Naive B cell (primary cell): ENCODE measurements around the gene MPHOSPH9. TPM values are rescaled to one million over a fixed set of nuclear protein-coding genes. Genes with fewer than 3 reads are reported as not detected.
"Not testable (repeated sequence)": the region's sequence is repeated elsewhere in the genome, so short reads cannot be mapped to it uniquely, and the experiment has no call there.

ENCODE experiments used
- ATAC-seq, 2 donors: fragments of 150-1000 bp; cut with Tn5 transposase; 2 replicates each; pipeline ENCODE4 v1.10.0; 2021; ENCODE audit warnings: low read depth in 2 of 2, mild to moderate bottlenecking in 2 of 2, moderate library complexity in 2 of 2
- DNase-seq: peaks from one replicate; pipeline ENCODE4 v3.0.0; 2022
- H3K27ac Mint-ChIP-seq, 6 donors: one replicate each; pipeline ENCODE4 v1.8.0; 2020 to 2022; ENCODE audit warnings: mild to moderate bottlenecking in 6 of 6, mixed read lengths in 6 of 6, moderate library complexity in 5 of 6, inconsistent platforms in 2 of 6
- H3K27me3 Mint-ChIP-seq, 3 donors: one replicate each; pipeline ENCODE4 v1.8.0; 2021 to 2022; ENCODE audit warnings: mixed read lengths in 3 of 3, mild to moderate bottlenecking in 1 of 3
- H3K36me3 Mint-ChIP-seq, 2 donors: one replicate each; pipeline ENCODE4 v1.8.0; 2020 to 2022; ENCODE audit warnings: mixed read lengths in 2 of 2, inconsistent platforms in 1 of 2, mild to moderate bottlenecking in 1 of 2
- H3K4me1 Mint-ChIP-seq, 3 donors: one replicate each; pipeline ENCODE4 v1.8.0; 2020 to 2022; ENCODE audit warnings: mixed read lengths in 3 of 3, inconsistent platforms in 1 of 3, mild to moderate bottlenecking in 1 of 3, moderate library complexity in 1 of 3
- H3K4me3 Mint-ChIP-seq, 8 donors: one replicate each; pipeline ENCODE4 v1.8.0; 2020 to 2022; ENCODE audit warnings: mild to moderate bottlenecking in 8 of 8, mixed read lengths in 8 of 8, moderate library complexity in 8 of 8, inconsistent platforms in 2 of 8
- H3K9me3 Mint-ChIP-seq, 7 donors: one replicate each; pipeline ENCODE4 v1.8.0; 2020 to 2022; ENCODE audit warnings: mixed read lengths in 7 of 7, mild to moderate bottlenecking in 5 of 7, inconsistent platforms in 2 of 7, moderate library complexity in 1 of 7
- polyA plus RNA-seq, 6 donors: library from polyadenylated mRNA; unstranded; fragments of 300-500 nt; fragmentation: Illumina TruSeq; gene quantifications; one replicate each; pipeline ENCODE4 v1.2.3, GENCODE V29; 2021; ENCODE audit warnings: low read depth in 6 of 6

The MPHOSPH9 gene
- polyA plus RNA-seq, 6 donors from 2014 or later = 20.2 to 33.6 (median 28.6) TPM

- peaks cover 0 to 5% of the 10 kb centered on the region in 2 donors for H3K36me3 Mint-ChIP-seq
- ATAC-seq = no peak
- no peaks in the 10 kb centered on the region for H3K27me3 Mint-ChIP-seq
These were observed 1.0 kb downstream of the MPHOSPH9 start for GRCh38 chr12:123231931-123232330.

GRCh38 chr12:123229051-123229450, 3.9 kb downstream of the MPHOSPH9 start:
- Mint-ChIP-seq H3K27ac (peak overlapping the region in 1 of 6 donors; percentile 63), H3K4me3 (peak overlapping the region; percentile 19 to 82 (median 60)), H3K27me3 (no peaks in the 10 kb centered on the region), H3K36me3 (peaks cover 0 to 5% of the 10 kb centered on the region in 2 donors), H3K4me1 (peaks cover 27 to 48% (median 36%) of the 10 kb centered on the region in 3 donors), H3K9me3 (no peaks in the 10 kb centered on the region)
- ATAC-seq (no peak), DNase-seq (no peak)

More at GRCh38 chr12:123231931-123232330, 1.0 kb downstream of the MPHOSPH9 start:
- Mint-ChIP-seq H3K27ac (peak overlapping the region in 3 of 6 donors; percentile 96 to 99 (median 99)), H3K4me3 (peak overlapping the region; percentile 90 to 100 (median 100)), H3K9me3 (no peaks in the 10 kb centered on the region), H3K4me1 (peaks cover 32 to 62% (median 54%) of the 10 kb centered on the region in 3 donors)
- DNase-seq = no peak

GRCh38 chr12:123227581-123228258, 5.2 kb downstream of the MPHOSPH9 start:
- ATAC-seq = no peak
- no peaks in the 10 kb centered on the region for H3K27me3 Mint-ChIP-seq
- H3K27ac Mint-ChIP-seq = no peak overlapping the region
- no peak for DNase-seq
- H3K4me3 Mint-ChIP-seq = no peak overlapping the region
- no peaks in the 10 kb centered on the region for H3K36me3 Mint-ChIP-seq
- peaks cover 17 to 42% (median 25%) of the 10 kb centered on the region in 3 donors for H3K4me1 Mint-ChIP-seq
- no peaks in the 10 kb centered on the region for H3K9me3 Mint-ChIP-seq

- no peak overlapping the region for H3K4me3 Mint-ChIP-seq
- H3K9me3 Mint-ChIP-seq = no peaks in the 10 kb centered on the region
- peaks cover 5 to 26% (median 13%) of the 10 kb centered on the region in 3 donors for H3K4me1 Mint-ChIP-seq
- DNase-seq = no peak
- peaks cover 4 to 12% of the 10 kb centered on the region in 2 donors for H3K36me3 Mint-ChIP-seq
- no peaks in the 10 kb centered on the region for H3K27me3 Mint-ChIP-seq
- H3K27ac Mint-ChIP-seq = no peak overlapping the region
- no peak for ATAC-seq
These were observed 7.5 kb downstream of the MPHOSPH9 start for GRCh38 chr12:123225443-123225842.

- no peaks in the 10 kb centered on the region for H3K27me3 Mint-ChIP-seq
- DNase-seq (no peak), ATAC-seq (no peak)
- H3K4me1 Mint-ChIP-seq = peaks cover 0 to 14% (median 3%) of the 10 kb centered on the region in 3 donors
- peaks cover 4 to 12% of the 10 kb centered on the region in 2 donors for H3K36me3 Mint-ChIP-seq
- H3K4me3 Mint-ChIP-seq = no peak overlapping the region
- peak overlapping the region in 1 of 6 donors; percentile 60 for H3K27ac Mint-ChIP-seq
- H3K9me3 Mint-ChIP-seq = no peaks in the 10 kb centered on the region
These were observed 9.7 kb downstream of the MPHOSPH9 start for GRCh38 chr12:123223241-123223668.

- H3K4me1 Mint-ChIP-seq, DNase-seq, H3K9me3 Mint-ChIP-seq, ATAC-seq, H3K27me3 Mint-ChIP-seq, H3K4me3 Mint-ChIP-seq, H3K27ac Mint-ChIP-seq: not testable (repeated sequence)
- H3K36me3 Mint-ChIP-seq = peaks cover 15% of the 10 kb centered on the region in 2 donors
These were observed 25.1 kb downstream of the MPHOSPH9 start for GRCh38 chr12:123207815-123208214.

GRCh38 chr12:123206794-123207193, 26.1 kb downstream of the MPHOSPH9 start:
- not testable (repeated sequence) for H3K4me3 Mint-ChIP-seq, H3K27me3 Mint-ChIP-seq, ATAC-seq, DNase-seq, H3K4me1 Mint-ChIP-seq, H3K9me3 Mint-ChIP-seq, H3K27ac Mint-ChIP-seq
- H3K36me3 Mint-ChIP-seq = peaks cover 24 to 25% of the 10 kb centered on the region in 2 donors

- no peaks in the 10 kb centered on the region for H3K9me3 Mint-ChIP-seq
- no peak for DNase-seq
- peak overlapping the region in 4 of 6 donors; percentile 39 to 71 (median 48) for H3K27ac Mint-ChIP-seq
- no peak for ATAC-seq
- no peaks in the 10 kb centered on the region for H3K27me3 Mint-ChIP-seq
- H3K36me3 Mint-ChIP-seq = peaks cover 19 to 25% of the 10 kb centered on the region in 2 donors
- H3K4me3 Mint-ChIP-seq = no peak overlapping the region
- H3K4me1 Mint-ChIP-seq = peaks cover 0 to 3% (median 0%) of the 10 kb centered on the region in 3 donors
These were observed 32.5 kb downstream of the MPHOSPH9 start for GRCh38 chr12:123200414-123200813.

GRCh38 chr12:123199936-123200335, 33.0 kb downstream of the MPHOSPH9 start:
- H3K36me3 Mint-ChIP-seq = peaks cover 19 to 24% of the 10 kb centered on the region in 2 donors
- H3K4me1 Mint-ChIP-seq = peaks cover 0 to 3% (median 0%) of the 10 kb centered on the region in 3 donors
- no peak overlapping the region for H3K4me3 Mint-ChIP-seq
- peak overlapping the region in 3 of 6 donors; percentile 39 to 71 (median 53) for H3K27ac Mint-ChIP-seq
- no peak for ATAC-seq
- H3K27me3 Mint-ChIP-seq = no peaks in the 10 kb centered on the region
- H3K9me3 Mint-ChIP-seq = no peaks in the 10 kb centered on the region
- no peak for DNase-seq

GRCh38 chr12:123187637-123188036, 45.3 kb downstream of the MPHOSPH9 start:
- ATAC-seq (no peak), DNase-seq (no peak)
- no peaks in the 10 kb centered on the region for H3K9me3 Mint-ChIP-seq
- H3K4me3 Mint-ChIP-seq = no peak overlapping the region
- peaks cover 13 to 15% of the 10 kb centered on the region in 2 donors for H3K36me3 Mint-ChIP-seq
- peaks cover 0 to 4% (median 0%) of the 10 kb centered on the region in 3 donors for H3K4me1 Mint-ChIP-seq
- no peaks in the 10 kb centered on the region for H3K27me3 Mint-ChIP-seq
- H3K27ac Mint-ChIP-seq = peak overlapping the region in 1 of 6 donors; percentile 96

- Mint-ChIP-seq H3K27me3 (no peaks in the 10 kb centered on the region), H3K36me3 (peaks cover 0 to 6% of the 10 kb centered on the region in 2 donors), H3K27ac (peak overlapping the region in 1 of 6 donors; percentile 38), H3K4me3 (no peak overlapping the region), H3K9me3 (no peaks in the 10 kb centered on the region), H3K4me1 (no peaks in the 10 kb centered on the region)
- DNase-seq (no peak), ATAC-seq (no peak)
These were observed 52.8 kb downstream of the MPHOSPH9 start for GRCh38 chr12:123180171-123180570.

- Mint-ChIP-seq H3K36me3 (peaks cover 0 to 4% of the 10 kb centered on the region in 2 donors), H3K4me3 (no peak overlapping the region), H3K9me3 (no peaks in the 10 kb centered on the region), H3K27me3 (no peaks in the 10 kb centered on the region), H3K4me1 (peaks cover 0 to 10% (median 0%) of the 10 kb centered on the region in 3 donors), H3K27ac (no peak overlapping the region)
- DNase-seq = no peak
- no peak for ATAC-seq
These were observed 61.0 kb downstream of the MPHOSPH9 start for GRCh38 chr12:123171967-123172366.

GRCh38 chr12:123167329-123167728, 65.6 kb downstream of the MPHOSPH9 start:
- Mint-ChIP-seq H3K36me3 (peaks cover 0 to 14% of the 10 kb centered on the region in 2 donors), H3K27ac (peak overlapping the region in 1 of 6 donors; percentile 80), H3K4me1 (peaks cover 0 to 10% (median 0%) of the 10 kb centered on the region in 3 donors), H3K27me3 (no peaks in the 10 kb centered on the region), H3K4me3 (no peak overlapping the region), H3K9me3 (no peaks in the 10 kb centered on the region)
- DNase-seq (no peak), ATAC-seq (no peak)

- H3K27ac Mint-ChIP-seq = peak overlapping the region in 2 of 6 donors; percentile 51 to 67
- no peak for DNase-seq
- peaks cover 0 to 14% of the 10 kb centered on the region in 2 donors for H3K36me3 Mint-ChIP-seq
- H3K9me3 Mint-ChIP-seq = no peaks in the 10 kb centered on the region
- no peaks in the 10 kb centered on the region for H3K27me3 Mint-ChIP-seq
- no peak for ATAC-seq
- no peak overlapping the region for H3K4me3 Mint-ChIP-seq
- peaks cover 0 to 10% (median 0%) of the 10 kb centered on the region in 3 donors for H3K4me1 Mint-ChIP-seq
These were observed 67.4 kb downstream of the MPHOSPH9 start for GRCh38 chr12:123165537-123165936.
